Fibroblast of lung (primary cell): ENCODE measurements around the gene FGGY. TPM values are rescaled to one million over a fixed set of nuclear protein-coding genes. Genes with fewer than 3 reads are reported as not detected.
A peak's percentile ranks its signal among the peaks of the same experiment; 100 is the strongest.

Experiments used
- DNase-seq, 2 donors: peaks; one replicate each; pipeline versions ENCODE4 v3.0.0 to v3.0.0-alpha.2; 2010; ENCODE audit warnings: low read depth in 2 of 2
- H2AFZ ChIP-seq: 2 replicates; pipeline ENCODE4 v1.5.1; 2012; ENCODE audit warnings: low read length, control low read depth, inconsistent platforms
- H3K27ac ChIP-seq: 2 replicates; pipeline ENCODE4 v1.5.1; 2011; ENCODE audit warnings: low read length, control low read depth; ENCODE audit not compliant: insufficient read depth
- H3K27me3 ChIP-seq: 2 replicates; pipeline ENCODE4 v1.5.1; 2011; ENCODE audit warnings: mild to moderate bottlenecking, low read length; ENCODE audit not compliant: control insufficient read depth, insufficient read depth
- H3K36me3 ChIP-seq: 2 replicates; pipeline ENCODE4 v1.5.1; 2011; ENCODE audit warnings: low read length; ENCODE audit not compliant: control insufficient read depth, insufficient read depth
- H3K4me1 ChIP-seq: 2 replicates; pipeline ENCODE4 v1.5.1; 2011; ENCODE audit warnings: low read length; ENCODE audit not compliant: control insufficient read depth, insufficient read depth; ENCODE audit errors: extremely low read depth
- H3K4me2 ChIP-seq: 2 replicates; pipeline ENCODE4 v1.5.1; 2011; ENCODE audit warnings: low read length, control low read depth; ENCODE audit not compliant: insufficient read depth; ENCODE audit errors: extremely low read depth
- H3K4me3 ChIP-seq, 4 experiments: fragments of 200-600 bp in 1 of 4; sonication (generic) in 1 of 4; replicated peaks in 1 of 4; 2 replicates each; pipeline ENCODE4 v1.5.1; 2011 to 2016; ENCODE audit warnings: low read length in 4 of 4, low read depth in 3 of 4, mild to moderate bottlenecking in 3 of 4, control low read depth in 2 of 4, inconsistent platforms in 1 of 4, mixed read lengths in 1 of 4; ENCODE audit not compliant: insufficient read depth in 1 of 4; ENCODE audit errors: control extremely low read depth in 1 of 4
- H3K79me2 ChIP-seq: 2 replicates; pipeline ENCODE4 v1.5.1; 2012; ENCODE audit warnings: mild to moderate bottlenecking, low read length, inconsistent platforms; ENCODE audit not compliant: control insufficient read depth, insufficient read depth
- H3K9ac ChIP-seq: 2 replicates; pipeline ENCODE4 v1.5.1; 2011; ENCODE audit warnings: mild to moderate bottlenecking, low read length, control low read depth; ENCODE audit not compliant: insufficient read depth
- H3K9me3 ChIP-seq: 2 replicates; pipeline ENCODE4 v1.5.1; 2012; ENCODE audit warnings: low read depth, low read length; ENCODE audit not compliant: control insufficient read depth, insufficient read depth
- H4K20me1 ChIP-seq: 2 replicates; pipeline ENCODE4 v1.5.1; 2011; ENCODE audit warnings: low read length; ENCODE audit not compliant: control insufficient read depth, insufficient read depth; ENCODE audit errors: extremely low read depth
- CTCF ChIP-seq, 2 donors: IDR thresholded peaks in 1 of 2; conservative IDR thresholded peaks in 1 of 2; 1 replicate in 1 of 2; 2 replicates in 1 of 2; pipeline ENCODE4 v1.5.1; 2011 to 2012; ENCODE audit warnings: low read length in 2 of 2, control low read depth in 1 of 2, inconsistent platforms in 1 of 2, low read depth in 1 of 2, mild to moderate bottlenecking in 1 of 2
- EZH2 ChIP-seq: IDR thresholded peaks from 2 replicates; pipeline ENCODE4 v1.5.1; 2012; ENCODE audit warnings: low read length, control low read depth, mild to moderate bottlenecking; ENCODE audit errors: missing control alignments
- polyA plus RNA-seq, 2 donors: library from polyadenylated mRNA; depleted of rRNA in 1 of 2; stranded (reverse) in 1 of 2; unstranded in 1 of 2; fragments of >200 nt; gene quantifications; 2 replicates each; pipeline ENCODE4 v1.2.1, GENCODE V29; 2011 to 2012; ENCODE audit warnings: missing spikeins in 1 of 2
- total RNA-seq: library from RNA; depleted of rRNA; stranded (reverse); fragments of >200 nt; gene quantifications from 2 replicates; pipeline ENCODE4 v1.2.1, GENCODE V29; 2014

The FGGY gene
- total and polyA plus RNA-seq, 2 donors (not counting 1 experiment from before 2014, with no cell fraction given), result 9.5 to 32.4 TPM

- Histone ChIP-seq H3K27ac (peak overlapping the region; percentile 54), H3K4me2 (peak overlapping the region; percentile 56), H4K20me1 (no peaks in the 10 kb centered on the region), H3K4me3 (peak overlapping the region in 1 of 4 experiments; percentile 26), H2AFZ (peak overlapping the region; percentile 48), H3K9me3 (no peaks in the 10 kb centered on the region), H3K9ac (no peak overlapping the region), H3K4me1 (peaks cover 3% of the 10 kb centered on the region), H3K79me2 (no peaks in the 10 kb centered on the region), H3K27me3 (no peaks in the 10 kb centered on the region), H3K36me3 (no peaks in the 10 kb centered on the region)
- peak; percentile 96 to 97 for DNase-seq
- no peak for TF ChIP-seq CTCF (conservative IDR thresholded peaks at IDR 0.05 in 1 of 2, IDR thresholded peaks at IDR 0.05 in 1 of 2; ENCODE audit: low read depth in 1 of 2, low read length in 2 of 2)
- TF ChIP-seq EZH2, result no peak
Measured at GRCh38 chr1:59393211-59394180, 96.6 kb downstream of the FGGY start.

- H4K20me1 ChIP-seq, result no peaks in the 10 kb centered on the region
- H3K27ac ChIP-seq, result no peak overlapping the region
- H2AFZ ChIP-seq, result no peak overlapping the region
- TF ChIP-seq CTCF (conservative IDR thresholded peaks at IDR 0.05 in 1 of 2, IDR thresholded peaks at IDR 0.05 in 1 of 2; ENCODE audit: low read depth in 1 of 2, low read length in 2 of 2) (no peak), EZH2 (no peak)
- no peak overlapping the region for H3K9ac ChIP-seq
- no peaks in the 10 kb centered on the region for H3K79me2 ChIP-seq
- H3K9me3 ChIP-seq, result no peaks in the 10 kb centered on the region
- H3K4me1 ChIP-seq, result peaks cover 3% of the 10 kb centered on the region
- DNase-seq, result no peak
- no peaks in the 10 kb centered on the region for H3K27me3 ChIP-seq
- no peaks in the 10 kb centered on the region for H3K36me3 ChIP-seq
- H3K4me3 ChIP-seq, result no peak overlapping the region
- H3K4me2 ChIP-seq, result no peak overlapping the region
Measured at GRCh38 chr1:59394706-59395425, 98.0 kb downstream of the FGGY start.

- no peak for DNase-seq
- Histone ChIP-seq H4K20me1 (no peaks in the 10 kb centered on the region), H3K4me1 (peaks cover 3% of the 10 kb centered on the region), H3K27ac (no peak overlapping the region), H3K9me3 (no peaks in the 10 kb centered on the region), H2AFZ (no peak overlapping the region), H3K4me3 (no peak overlapping the region), H3K79me2 (no peaks in the 10 kb centered on the region), H3K27me3 (no peaks in the 10 kb centered on the region), H3K4me2 (no peak overlapping the region), H3K9ac (no peak overlapping the region), H3K36me3 (no peaks in the 10 kb centered on the region)
- no peak for TF ChIP-seq CTCF (conservative IDR thresholded peaks at IDR 0.05 in 1 of 2, IDR thresholded peaks at IDR 0.05 in 1 of 2; ENCODE audit: low read depth in 1 of 2, low read length in 2 of 2)
- no peak for TF ChIP-seq EZH2
Measured at GRCh38 chr1:59396387-59396786, 99.5 kb downstream of the FGGY start.
